Natural killer cell (primary cell): Measurements from ENCODE around the gene ZNF718. TPM values are rescaled to one million over a fixed set of nuclear protein-coding genes. Genes with fewer than 3 reads are reported as not detected.
"Not testable (repeated sequence)": the region's sequence is repeated elsewhere in the genome, so short reads cannot be mapped to it uniquely, and the experiment has no call there.

Source experiments
- ATAC-seq, 3 donors: fragments of 150-1000 bp in 2 of 3; fragments of 200-7000 bp in 1 of 3; cut with Tn5 transposase; 1 replicate in 1 of 3; 2 replicates in 2 of 3; pipeline ENCODE4 v1.10.0; 2021; ENCODE audit warnings: mild to moderate bottlenecking in 2 of 3, moderate library complexity in 2 of 3
- DNase-seq, 2 donors: peaks; one replicate each; pipeline versions ENCODE4 v3.0.0 to v3.0.0-alpha.2; 2013 to 2021; ENCODE audit warnings: mixed read lengths in 1 of 2
- H3K27ac ChIP-seq: one replicate; pipeline ENCODE4 v1.5.1; 2013; ENCODE audit warnings: mild to moderate bottlenecking, low read length
- H3K27me3 ChIP-seq: one replicate; pipeline ENCODE4 v1.6.1; 2013; ENCODE audit warnings: low read length; ENCODE audit not compliant: control insufficient read depth, insufficient read depth
- H3K36me3 ChIP-seq: one replicate; pipeline ENCODE4 v1.6.1; 2013; ENCODE audit warnings: low read length; ENCODE audit not compliant: control insufficient read depth, insufficient read depth
- H3K4me1 ChIP-seq: one replicate; pipeline ENCODE4 v1.6.1; 2013; ENCODE audit warnings: low read length; ENCODE audit not compliant: control insufficient read depth, insufficient read depth
- H3K4me3 ChIP-seq: one replicate; pipeline ENCODE4 v1.5.1; 2013; ENCODE audit warnings: low read length
- H3K9me3 ChIP-seq: one replicate; pipeline ENCODE4 v1.6.1; 2013; ENCODE audit warnings: low read length; ENCODE audit not compliant: control insufficient read depth, insufficient read depth
- H3K27ac Mint-ChIP-seq, 2 donors: one replicate each; pipeline ENCODE4 v1.8.0; 2022; ENCODE audit warnings: mild to moderate bottlenecking in 2 of 2, mixed read lengths in 2 of 2, moderate library complexity in 1 of 2
- H3K27me3 Mint-ChIP-seq, 2 donors: one replicate each; pipeline ENCODE4 v1.8.0; 2022; ENCODE audit warnings: low read depth in 2 of 2, mixed read lengths in 2 of 2
- H3K36me3 Mint-ChIP-seq: one replicate; pipeline ENCODE4 v1.8.0; 2022; ENCODE audit warnings: mixed read lengths
- H3K4me1 Mint-ChIP-seq, 2 donors: one replicate each; pipeline ENCODE4 v1.8.0; 2022; ENCODE audit warnings: mixed read lengths in 2 of 2
- H3K4me3 Mint-ChIP-seq: one replicate; pipeline ENCODE4 v1.8.0; 2022; ENCODE audit warnings: mild to moderate bottlenecking, moderate library complexity, mixed read lengths
- H3K9me3 Mint-ChIP-seq, 2 donors: one replicate each; pipeline ENCODE4 v1.8.0; 2022; ENCODE audit warnings: mixed read lengths in 2 of 2
- CTCF ChIP-seq: fragments of 200-600 bp; IDR thresholded peaks from one replicate; pipeline ENCODE4 v1.8.0; 2022; ENCODE audit warnings: antibody characterized with exemption
- WGBS: methylation state at CpG from one replicate; pipeline ENCODE4 v1.1.7; 2013; ENCODE audit warnings: missing lambda C conversion rate; ENCODE audit not compliant: insufficient coverage; 5-methylcytosine and 5-hydroxymethylcytosine counted together
- intact Hi-C: fragments of 100-400 bp; cut with micrococcal nuclease; formaldehyde crosslinking; loops from one replicate; pipeline ENCODE4 v1.14.2; 2022
- total RNA-seq, 4 donors: library from RNA; stranded (reverse); fragments of 120-200 nt in 1 of 4; gene quantifications; one replicate each; pipeline versions ENCODE4 v1.2.3 to v1.2.4, GENCODE V29; 2013 to 2022

The ZNF718 gene
- total RNA-seq, 3 donors from 2014 or later (not counting 1 experiment from before 2014, with no cell fraction given): 7.9 to 16.1 (median 15.1) TPM

DNA sequence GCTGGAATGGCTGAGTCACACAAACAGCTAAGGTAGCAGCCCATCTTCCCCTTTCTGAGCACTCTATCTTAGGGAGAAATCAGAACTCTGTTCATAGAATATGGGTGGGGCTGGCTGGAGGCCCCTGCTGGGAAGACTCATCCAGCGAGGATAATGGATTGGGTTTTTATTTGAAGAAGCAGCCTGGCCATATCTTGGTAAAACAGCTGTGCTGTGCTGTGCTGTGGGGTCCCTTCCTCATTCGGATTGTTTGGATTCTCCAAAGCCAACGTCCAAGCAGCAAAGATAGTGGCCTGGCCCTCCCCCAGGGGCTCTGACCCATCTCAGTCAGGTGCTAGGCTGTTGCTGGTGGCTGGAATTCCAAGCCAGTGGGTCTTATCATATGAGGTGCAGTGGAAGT, 63.8 kb downstream of the ZNF718 start:
- peaks cover 10 to 12% of the 10 kb centered on the region in 2 donors for H3K9me3 Mint-ChIP-seq
- intact Hi-C loops: no loop called here
- H3K4me3 Mint-ChIP-seq: no peak overlapping the region

GRCh38 chr4:195159-195558, 70.9 kb downstream of the ZNF718 start:
- H3K4me1 ChIP-seq, DNase-seq, ATAC-seq, H3K36me3 ChIP-seq, H3K4me3 Mint-ChIP-seq, H3K4me3 ChIP-seq, H3K27ac ChIP-seq, H3K9me3 Mint-ChIP-seq, intact Hi-C loops, H3K27me3 Mint-ChIP-seq, H3K27me3 ChIP-seq, H3K36me3 Mint-ChIP-seq: not testable (repeated sequence)
- peak overlapping the region in 1 of 2 donors; percentile 36 for H3K27ac Mint-ChIP-seq
- 63% methylated on average over 1 of the region's 3 CpGs for WGBS
- H3K9me3 ChIP-seq: peaks cover 14% of the 10 kb centered on the region
- peaks cover 23 to 25% of the 10 kb centered on the region in 2 donors for H3K4me1 Mint-ChIP-seq

More for the DNA sequence above, 63.8 kb downstream of the ZNF718 start:
- H3K9me3 ChIP-seq: peaks cover 37% of the 10 kb centered on the region
- no peaks in the 10 kb centered on the region for H3K36me3 ChIP-seq
- ATAC-seq (no peak), DNase-seq (no peak)
- H3K27me3 ChIP-seq: no peaks in the 10 kb centered on the region
- Mint-ChIP-seq H3K27ac (no peak overlapping the region), H3K36me3 (peaks cover 40% of the 10 kb centered on the region), H3K4me1 (peaks cover 9 to 12% of the 10 kb centered on the region in 2 donors), H3K27me3 (no peaks in the 10 kb centered on the region)
- no peak overlapping the region for H3K27ac ChIP-seq
- H3K4me1 ChIP-seq: no peaks in the 10 kb centered on the region
- WGBS: 75% methylated on average over 3 of the region's 3 CpGs
- TF ChIP-seq CTCF: no peak
- H3K4me3 ChIP-seq: no peak overlapping the region

DNA sequence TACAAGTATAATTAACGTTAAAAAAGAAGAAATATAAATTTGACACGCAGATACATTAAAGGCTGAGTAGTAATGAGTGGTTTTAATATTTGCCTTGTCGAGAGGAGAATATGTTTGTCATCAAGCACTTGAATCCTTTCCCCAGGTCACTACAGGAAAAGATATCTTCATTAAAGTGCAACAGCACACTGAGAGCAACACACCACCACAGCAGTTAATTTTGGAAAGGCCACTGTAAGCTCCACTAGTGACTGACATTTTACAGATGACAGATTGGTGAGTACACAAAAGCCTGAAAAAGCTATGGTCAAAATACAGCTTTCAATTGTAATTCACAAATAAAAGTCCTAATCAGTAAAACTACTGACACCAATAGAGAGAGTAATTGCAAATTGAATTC, 76.6 kb downstream of the ZNF718 start:
- H3K9me3 ChIP-seq: peaks cover 33% of the 10 kb centered on the region
- intact Hi-C loops: no loop called here
- WGBS: 100% methylated on average over 2 of the region's 3 CpGs
- H3K4me3 ChIP-seq: no peak overlapping the region
- no peaks in the 10 kb centered on the region for H3K4me1 ChIP-seq
- H3K27me3 ChIP-seq: no peaks in the 10 kb centered on the region
- H3K4me3 Mint-ChIP-seq: no peak overlapping the region
- no peak for TF ChIP-seq CTCF
- ATAC-seq (no peak), DNase-seq (no peak)
- H3K27ac Mint-ChIP-seq: no peak overlapping the region
- no peaks in the 10 kb centered on the region for H3K27me3 Mint-ChIP-seq
- H3K27ac ChIP-seq: no peak overlapping the region
- H3K9me3 Mint-ChIP-seq: peaks cover under 1 to 8% of the 10 kb centered on the region in 2 donors
- peaks cover 14% of the 10 kb centered on the region for H3K36me3 Mint-ChIP-seq
- peaks cover 4% of the 10 kb centered on the region for H3K36me3 ChIP-seq
- peaks cover 11 to 20% of the 10 kb centered on the region in 2 donors for H3K4me1 Mint-ChIP-seq

DNA sequence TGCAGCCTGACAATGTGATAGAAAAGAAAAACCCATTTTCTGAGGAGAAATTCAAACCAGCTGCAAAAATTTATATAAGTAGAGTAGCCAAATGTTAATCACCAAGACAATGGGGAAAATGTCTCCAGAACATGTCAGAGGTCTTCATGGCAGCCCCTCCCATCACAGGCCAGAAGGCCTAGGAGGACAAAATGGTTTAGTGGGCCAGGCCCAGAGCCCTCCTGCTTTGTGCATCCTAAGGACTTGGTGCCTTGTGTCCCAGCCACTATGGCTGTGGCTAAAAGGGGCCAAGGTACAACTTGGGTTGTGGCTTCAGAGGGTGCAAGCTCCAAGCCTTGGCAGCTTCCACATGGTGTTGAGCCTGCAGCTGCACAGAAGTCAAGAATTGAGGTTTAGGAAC, 78.5 kb downstream of the ZNF718 start:
- DNase-seq, H3K27me3 Mint-ChIP-seq, H3K27me3 ChIP-seq, H3K27ac Mint-ChIP-seq, ATAC-seq, intact Hi-C loops, H3K36me3 ChIP-seq, H3K27ac ChIP-seq, H3K4me3 Mint-ChIP-seq, H3K4me3 ChIP-seq, H3K4me1 ChIP-seq: not testable (repeated sequence)
- Mint-ChIP-seq H3K9me3 (peaks cover 4 to 15% of the 10 kb centered on the region in 2 donors), H3K4me1 (peaks cover 21 to 27% of the 10 kb centered on the region in 2 donors), H3K36me3 (peaks cover 14% of the 10 kb centered on the region)
- H3K9me3 ChIP-seq: peaks cover 42% of the 10 kb centered on the region
